Adrenal gland (tissue), 5 donors: ENCODE measurements around the gene SLC66A1.

Source experiments
- POLR2A ChIP-seq, 2 donors: fragments of 450-650 bp; IDR thresholded peaks; one replicate each; pipeline ENCODE4 v1.6.1; 2017; ENCODE audit warnings: antibody characterized with exemption in 2 of 2, mild to moderate bottlenecking in 2 of 2, moderate library complexity in 1 of 2
- TF ChIP-seq, protein P1 (sequence below), 6 experiments: fragments of 450-650 bp in 4 of 6; fragments of 200-600 bp in 2 of 6; sonication (generic) in 1 of 6; IDR thresholded peaks; 1 replicate in 5 of 6; 2 replicates in 1 of 6; pipeline versions ENCODE4 v1.5.1 to v1.8.0; 2016 to 2021; ENCODE audit warnings: antibody characterized with exemption in 6 of 6, mild to moderate bottlenecking in 2 of 6, moderate library complexity in 1 of 6
- donor health status: DM: no; HTN: no; CAD: no.

DNA sequence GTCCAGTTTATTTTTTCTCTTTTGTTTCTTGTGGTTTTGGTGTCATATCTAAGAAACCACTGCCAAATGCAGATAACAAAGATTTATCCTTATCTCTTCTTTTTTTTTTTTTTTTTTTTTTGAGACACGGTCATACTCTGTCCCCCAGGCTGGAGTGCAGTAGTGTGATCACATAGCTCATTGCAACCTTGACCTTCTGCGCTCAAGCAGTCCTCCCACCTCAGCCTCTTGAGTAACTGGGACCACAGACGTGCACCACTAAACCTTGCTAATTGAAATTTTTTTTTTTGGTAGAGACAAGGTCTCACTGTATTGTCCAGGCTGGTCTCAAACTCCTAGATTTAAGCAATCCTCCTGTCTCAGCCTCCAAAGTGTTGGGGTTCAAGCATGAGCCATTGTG lies 8.9 kb downstream of the SLC66A1 start:
- no peak for TF ChIP-seq POLR2A (IDR thresholded peaks at IDR 0.05)
- TF ChIP-seq, protein P1, sequence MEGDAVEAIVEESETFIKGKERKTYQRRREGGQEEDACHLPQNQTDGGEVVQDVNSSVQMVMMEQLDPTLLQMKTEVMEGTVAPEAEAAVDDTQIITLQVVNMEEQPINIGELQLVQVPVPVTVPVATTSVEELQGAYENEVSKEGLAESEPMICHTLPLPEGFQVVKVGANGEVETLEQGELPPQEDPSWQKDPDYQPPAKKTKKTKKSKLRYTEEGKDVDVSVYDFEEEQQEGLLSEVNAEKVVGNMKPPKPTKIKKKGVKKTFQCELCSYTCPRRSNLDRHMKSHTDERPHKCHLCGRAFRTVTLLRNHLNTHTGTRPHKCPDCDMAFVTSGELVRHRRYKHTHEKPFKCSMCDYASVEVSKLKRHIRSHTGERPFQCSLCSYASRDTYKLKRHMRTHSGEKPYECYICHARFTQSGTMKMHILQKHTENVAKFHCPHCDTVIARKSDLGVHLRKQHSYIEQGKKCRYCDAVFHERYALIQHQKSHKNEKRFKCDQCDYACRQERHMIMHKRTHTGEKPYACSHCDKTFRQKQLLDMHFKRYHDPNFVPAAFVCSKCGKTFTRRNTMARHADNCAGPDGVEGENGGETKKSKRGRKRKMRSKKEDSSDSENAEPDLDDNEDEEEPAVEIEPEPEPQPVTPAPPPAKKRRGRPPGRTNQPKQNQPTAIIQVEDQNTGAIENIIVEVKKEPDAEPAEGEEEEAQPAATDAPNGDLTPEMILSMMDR (IDR thresholded peaks at IDR 0.05): no peak
